Panc1 (cell line): Measurements from ENCODE around the gene TMEM170A.

Experiments used
- POLR2AphosphoS5 ChIP-seq: IDR thresholded peaks from 2 replicates; pipeline ENCODE4 v1.6.1; 2012; ENCODE audit warnings: mild to moderate bottlenecking, low read depth, low read length, moderate library complexity
- SIN3A ChIP-seq: IDR thresholded peaks from 2 replicates; pipeline ENCODE4 v1.6.1; 2012; ENCODE audit warnings: low read depth, mild to moderate bottlenecking, low read length, moderate library complexity, borderline replicate concordance; ENCODE audit not compliant: insufficient read depth
- TCF7L2 ChIP-seq: IDR thresholded peaks from 2 replicates; pipeline ENCODE4 v1.6.1; 2011; ENCODE audit warnings: mild to moderate bottlenecking, low read depth, low read length, inconsistent platforms
- TF ChIP-seq, protein P1 (sequence below): fragments of 450-650 bp; IDR thresholded peaks from 2 replicates; pipeline ENCODE4 v1.5.1; 2017; ENCODE audit warnings: mild to moderate bottlenecking
- TF ChIP-seq, protein P2 (sequence below), 2 experiments: IDR thresholded peaks; 2 replicates each; pipeline ENCODE4 v1.6.1; 2011 to 2012; ENCODE audit warnings: low read depth in 2 of 2, control low read depth in 1 of 2, low read length in 1 of 2, mild to moderate bottlenecking in 1 of 2, moderate library complexity in 1 of 2; ENCODE audit not compliant: insufficient read depth in 1 of 2

DNA sequence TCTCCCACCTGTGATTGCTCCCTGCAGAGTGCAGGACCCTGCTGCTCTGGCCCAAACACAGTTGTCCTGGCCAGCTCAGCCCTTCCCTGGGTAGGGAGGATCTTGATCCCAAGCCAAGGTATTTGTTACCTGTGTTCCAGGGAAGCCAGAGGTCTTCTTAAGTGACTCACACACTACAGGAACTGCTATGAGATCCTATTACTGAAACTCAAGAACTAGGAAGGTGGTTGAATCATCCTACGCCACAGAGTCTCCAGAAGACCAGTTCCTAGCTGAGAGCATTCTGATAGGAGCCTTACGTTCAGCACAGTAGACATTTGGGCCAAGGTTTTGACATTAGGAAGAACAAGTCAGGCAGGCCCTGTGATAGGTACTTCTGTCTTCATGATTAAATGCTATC, 18.7 kb upstream of the TMEM170A start:
- TF ChIP-seq, protein P1, sequence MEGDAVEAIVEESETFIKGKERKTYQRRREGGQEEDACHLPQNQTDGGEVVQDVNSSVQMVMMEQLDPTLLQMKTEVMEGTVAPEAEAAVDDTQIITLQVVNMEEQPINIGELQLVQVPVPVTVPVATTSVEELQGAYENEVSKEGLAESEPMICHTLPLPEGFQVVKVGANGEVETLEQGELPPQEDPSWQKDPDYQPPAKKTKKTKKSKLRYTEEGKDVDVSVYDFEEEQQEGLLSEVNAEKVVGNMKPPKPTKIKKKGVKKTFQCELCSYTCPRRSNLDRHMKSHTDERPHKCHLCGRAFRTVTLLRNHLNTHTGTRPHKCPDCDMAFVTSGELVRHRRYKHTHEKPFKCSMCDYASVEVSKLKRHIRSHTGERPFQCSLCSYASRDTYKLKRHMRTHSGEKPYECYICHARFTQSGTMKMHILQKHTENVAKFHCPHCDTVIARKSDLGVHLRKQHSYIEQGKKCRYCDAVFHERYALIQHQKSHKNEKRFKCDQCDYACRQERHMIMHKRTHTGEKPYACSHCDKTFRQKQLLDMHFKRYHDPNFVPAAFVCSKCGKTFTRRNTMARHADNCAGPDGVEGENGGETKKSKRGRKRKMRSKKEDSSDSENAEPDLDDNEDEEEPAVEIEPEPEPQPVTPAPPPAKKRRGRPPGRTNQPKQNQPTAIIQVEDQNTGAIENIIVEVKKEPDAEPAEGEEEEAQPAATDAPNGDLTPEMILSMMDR = no peak
- TF ChIP-seq POLR2AphosphoS5 (no peak), TCF7L2 (no peak), SIN3A (no peak)
- TF ChIP-seq, protein P2, sequence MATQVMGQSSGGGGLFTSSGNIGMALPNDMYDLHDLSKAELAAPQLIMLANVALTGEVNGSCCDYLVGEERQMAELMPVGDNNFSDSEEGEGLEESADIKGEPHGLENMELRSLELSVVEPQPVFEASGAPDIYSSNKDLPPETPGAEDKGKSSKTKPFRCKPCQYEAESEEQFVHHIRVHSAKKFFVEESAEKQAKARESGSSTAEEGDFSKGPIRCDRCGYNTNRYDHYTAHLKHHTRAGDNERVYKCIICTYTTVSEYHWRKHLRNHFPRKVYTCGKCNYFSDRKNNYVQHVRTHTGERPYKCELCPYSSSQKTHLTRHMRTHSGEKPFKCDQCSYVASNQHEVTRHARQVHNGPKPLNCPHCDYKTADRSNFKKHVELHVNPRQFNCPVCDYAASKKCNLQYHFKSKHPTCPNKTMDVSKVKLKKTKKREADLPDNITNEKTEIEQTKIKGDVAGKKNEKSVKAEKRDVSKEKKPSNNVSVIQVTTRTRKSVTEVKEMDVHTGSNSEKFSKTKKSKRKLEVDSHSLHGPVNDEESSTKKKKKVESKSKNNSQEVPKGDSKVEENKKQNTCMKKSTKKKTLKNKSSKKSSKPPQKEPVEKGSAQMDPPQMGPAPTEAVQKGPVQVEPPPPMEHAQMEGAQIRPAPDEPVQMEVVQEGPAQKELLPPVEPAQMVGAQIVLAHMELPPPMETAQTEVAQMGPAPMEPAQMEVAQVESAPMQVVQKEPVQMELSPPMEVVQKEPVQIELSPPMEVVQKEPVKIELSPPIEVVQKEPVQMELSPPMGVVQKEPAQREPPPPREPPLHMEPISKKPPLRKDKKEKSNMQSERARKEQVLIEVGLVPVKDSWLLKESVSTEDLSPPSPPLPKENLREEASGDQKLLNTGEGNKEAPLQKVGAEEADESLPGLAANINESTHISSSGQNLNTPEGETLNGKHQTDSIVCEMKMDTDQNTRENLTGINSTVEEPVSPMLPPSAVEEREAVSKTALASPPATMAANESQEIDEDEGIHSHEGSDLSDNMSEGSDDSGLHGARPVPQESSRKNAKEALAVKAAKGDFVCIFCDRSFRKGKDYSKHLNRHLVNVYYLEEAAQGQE (IDR thresholded peaks at IDR 0.05; ENCODE audit: insufficient read depth in 1 of 2, low read depth in 2 of 2, low read length in 1 of 2) = no peak
